H1 (cell line): ENCODE data around the gene WNT3A. TPM values are rescaled to one million over a fixed set of nuclear protein-coding genes. Genes with fewer than 3 reads are reported as not detected.

ENCODE experiments used
- EP300 ChIP-seq, 2 experiments: IDR thresholded peaks; 1 replicate in 1 of 2; 2 replicates in 1 of 2; pipeline ENCODE4 v1.6.1; 2011 to 2012; ENCODE audit warnings: low read depth in 2 of 2, low read length in 2 of 2, mild to moderate bottlenecking in 2 of 2, borderline replicate concordance in 1 of 2, inconsistent platforms in 1 of 2, moderate library complexity in 1 of 2
- MAFK ChIP-seq: IDR thresholded peaks from 2 replicates; pipeline ENCODE4 v1.6.1; 2012; ENCODE audit warnings: low read depth, mild to moderate bottlenecking, improper control_type of control experiment, low read length
- RAD21 ChIP-seq, 2 experiments: IDR thresholded peaks in 1 of 2; conservative IDR thresholded peaks in 1 of 2; 2 replicates each; pipeline ENCODE4 v1.6.1; 2011; ENCODE audit warnings: low read depth in 2 of 2, low read length in 2 of 2, improper control_type of control experiment in 1 of 2, inconsistent platforms in 1 of 2, mild to moderate bottlenecking in 1 of 2, moderate library complexity in 1 of 2
- polyA plus RNA-seq, 7 experiments: library from polyadenylated mRNA; depleted of rRNA in 3 of 7; stranded (reverse) in 5 of 7; unstranded in 2 of 7; fragments of >200 nt in 5 of 7; fragments of 200-250 nt in 2 of 7; gene quantifications; 1 replicate in 5 of 7; 2 replicates in 1 of 7; 4 replicates in 1 of 7; pipeline versions ENCODE4 v1.2.1 to v1.2.3, GENCODE V29; 2011 to 2013; ENCODE audit warnings: missing spikeins in 2 of 7, mixed read lengths in 2 of 7
- total RNA-seq: library from RNA; stranded (reverse); fragmentation: NEBNext Ultra II Directional; extraction: Animal tissue kit (Norgen Biotek cat#: 25700); gene quantifications from 2 replicates; pipeline ENCODE4 v1.2.1, GENCODE V29; 2021
- TF ChIP-seq, protein P1 (sequence below): IDR thresholded peaks from 2 replicates; pipeline ENCODE4 v1.6.1; 2012; ENCODE audit warnings: low read length, inconsistent platforms

Gene WNT3A
- total and polyA plus RNA-seq, 2 of the 8 experiments (the other 6 are each of a cell fraction or from before 2014, with no cell fraction given) = 0.08 to 0.19 TPM

DNA sequence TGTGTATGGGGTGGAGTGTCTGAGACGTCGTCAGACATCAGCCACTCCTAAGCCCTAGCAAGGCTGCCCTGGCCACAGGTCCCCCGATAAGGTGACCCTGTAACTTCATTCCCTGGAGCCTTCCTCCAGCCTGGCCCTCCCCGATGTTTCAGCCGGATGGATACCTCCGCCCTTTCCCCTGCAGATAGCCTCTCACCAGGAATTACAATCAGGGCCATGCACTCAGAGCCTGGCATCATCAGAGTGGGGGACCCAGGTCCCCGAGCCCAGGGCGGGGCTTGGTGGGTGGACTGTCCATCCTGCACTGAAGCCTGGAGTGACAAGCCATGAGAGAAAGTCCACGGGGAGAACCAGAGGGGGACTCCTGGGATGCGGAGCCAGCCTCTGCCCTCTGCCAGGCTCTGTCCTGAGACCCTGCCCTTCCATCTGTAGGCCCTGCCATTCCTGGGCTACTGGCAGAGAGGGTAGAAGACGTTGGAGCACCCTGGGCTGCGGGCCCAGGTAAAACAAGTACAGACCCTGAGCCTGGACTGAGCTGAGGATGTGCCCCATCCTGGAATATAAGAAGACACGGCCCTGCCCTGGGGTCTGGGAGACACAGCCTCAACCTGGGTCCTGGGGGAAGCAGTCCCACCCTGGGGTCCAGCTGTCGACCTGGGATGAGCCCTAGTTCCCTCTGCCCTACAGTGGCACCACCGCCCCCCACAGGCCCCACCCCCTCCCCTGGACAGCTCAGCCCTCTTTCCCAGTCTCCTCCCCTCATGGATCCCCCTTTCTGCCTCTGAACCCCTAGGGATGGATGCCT is 58.9 kb downstream of the WNT3A start (continued):
- TF ChIP-seq EP300 (IDR thresholded peaks at IDR 0.05; ENCODE audit: borderline replicate concordance in 1 of 2, low read depth in 2 of 2, low read length in 2 of 2) (no peak), MAFK (no peak), RAD21 (IDR thresholded peaks at IDR 0.05 in 1 of 2, conservative IDR thresholded peaks at IDR 0.05 in 1 of 2; ENCODE audit: low read depth in 2 of 2, low read length in 2 of 2) (no peak)
- TF ChIP-seq, protein P1, sequence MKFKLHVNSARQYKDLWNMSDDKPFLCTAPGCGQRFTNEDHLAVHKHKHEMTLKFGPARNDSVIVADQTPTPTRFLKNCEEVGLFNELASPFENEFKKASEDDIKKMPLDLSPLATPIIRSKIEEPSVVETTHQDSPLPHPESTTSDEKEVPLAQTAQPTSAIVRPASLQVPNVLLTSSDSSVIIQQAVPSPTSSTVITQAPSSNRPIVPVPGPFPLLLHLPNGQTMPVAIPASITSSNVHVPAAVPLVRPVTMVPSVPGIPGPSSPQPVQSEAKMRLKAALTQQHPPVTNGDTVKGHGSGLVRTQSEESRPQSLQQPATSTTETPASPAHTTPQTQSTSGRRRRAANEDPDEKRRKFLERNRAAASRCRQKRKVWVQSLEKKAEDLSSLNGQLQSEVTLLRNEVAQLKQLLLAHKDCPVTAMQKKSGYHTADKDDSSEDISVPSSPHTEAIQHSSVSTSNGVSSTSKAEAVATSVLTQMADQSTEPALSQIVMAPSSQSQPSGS = no peak
